GM19468 (cell line): ENCODE results near the gene PSTK.

Experiments used
- ATAC-seq: cut with Tn5 transposase; IDR thresholded peaks from one replicate; pipeline ENCODE4 v1.9.1; 2021; ENCODE audit warnings: mild to moderate bottlenecking, moderate library complexity, moderate number of reproducible peaks; ENCODE audit not compliant: unreplicated experiment; ENCODE audit errors: extremely low read depth

Gene PSTK

GRCh38 chr10:123017421-123018165 is 37.4 kb downstream of the PSTK start:
- ATAC-seq = no peak

- ATAC-seq = no peak
Measured at GRCh38 chr10:123018531-123018930, 38.3 kb downstream of the PSTK start.

DNA sequence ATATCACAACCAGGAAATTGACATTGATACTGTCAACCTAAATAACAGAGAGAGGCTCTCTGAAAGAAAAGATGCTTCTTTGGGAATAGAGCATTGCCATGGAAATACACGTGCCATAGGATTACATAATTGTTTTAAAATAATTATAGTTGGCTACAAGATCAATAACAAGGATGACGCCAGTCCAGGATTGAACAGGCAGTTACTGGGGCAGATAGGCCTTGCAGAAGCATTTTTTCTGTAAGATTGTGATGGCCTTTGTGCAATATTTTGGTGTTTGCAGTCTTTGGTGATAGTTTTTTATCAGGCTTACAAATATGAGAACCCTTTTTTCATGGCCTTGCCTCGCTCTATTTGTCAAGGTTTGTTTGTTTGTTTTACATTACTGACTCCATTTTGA is 39.1 kb downstream of the PSTK start:
- no peak for ATAC-seq

DNA sequence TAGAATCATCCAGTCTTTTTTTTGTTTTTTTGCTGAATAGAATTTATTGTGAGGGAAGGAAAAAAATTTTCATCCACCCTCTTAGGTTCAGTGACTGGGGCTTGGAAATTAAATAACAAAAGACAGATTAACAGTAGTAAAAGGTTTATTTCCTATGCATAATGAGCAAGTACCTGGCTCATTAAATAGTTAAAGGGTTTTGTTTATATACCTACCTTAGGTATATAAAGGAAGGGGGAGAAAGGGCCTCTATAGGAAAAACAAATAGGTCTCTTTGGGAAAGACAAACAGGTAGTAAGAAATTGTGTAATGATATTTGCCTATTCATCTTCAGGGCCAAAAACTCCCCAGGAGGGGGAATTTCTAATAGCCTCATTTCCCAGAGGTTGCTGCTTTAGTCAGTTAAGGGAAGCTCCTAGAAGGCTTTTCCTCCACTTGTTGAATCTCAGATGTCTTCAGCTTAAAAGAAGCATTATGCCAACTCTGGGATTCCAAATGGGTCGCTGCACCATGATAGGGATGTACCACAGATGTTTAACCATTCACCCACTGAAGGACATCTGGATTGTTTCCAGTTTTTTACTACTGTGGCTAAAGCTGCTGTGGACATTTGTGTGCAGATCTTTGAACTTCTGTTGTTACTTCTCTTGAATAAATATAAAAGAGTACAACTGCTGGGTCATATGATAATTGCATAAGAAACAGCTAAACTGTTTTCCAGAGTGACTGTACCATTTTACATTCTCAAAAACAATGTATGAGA is 39.9 kb downstream of the PSTK start:
- ATAC-seq = no peak

DNA sequence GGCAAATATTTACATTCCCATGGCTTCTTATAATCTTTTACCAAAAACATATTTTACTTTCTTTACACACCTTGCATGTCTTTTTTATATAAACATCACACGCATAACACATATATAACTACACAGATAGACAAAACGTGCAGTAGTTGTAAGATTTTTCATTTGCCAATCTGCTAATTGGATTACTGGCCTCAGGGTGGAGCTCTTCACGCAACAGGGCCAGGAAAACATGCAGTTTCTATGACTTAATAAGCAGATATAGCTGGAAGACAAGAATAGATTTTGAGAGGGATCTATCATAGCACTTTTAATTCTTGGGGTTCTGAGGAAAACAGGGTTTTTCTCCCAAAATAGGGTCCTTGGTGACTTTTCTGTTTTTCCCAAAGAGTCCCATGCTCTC is 41.3 kb downstream of the PSTK start:
- no peak for ATAC-seq

GRCh38 chr10:123024540-123024939 is 44.3 kb downstream of the PSTK start:
- ATAC-seq = no peak

GRCh38 chr10:123026302-123026701 is 46.1 kb downstream of the PSTK start:
- no peak for ATAC-seq

DNA sequence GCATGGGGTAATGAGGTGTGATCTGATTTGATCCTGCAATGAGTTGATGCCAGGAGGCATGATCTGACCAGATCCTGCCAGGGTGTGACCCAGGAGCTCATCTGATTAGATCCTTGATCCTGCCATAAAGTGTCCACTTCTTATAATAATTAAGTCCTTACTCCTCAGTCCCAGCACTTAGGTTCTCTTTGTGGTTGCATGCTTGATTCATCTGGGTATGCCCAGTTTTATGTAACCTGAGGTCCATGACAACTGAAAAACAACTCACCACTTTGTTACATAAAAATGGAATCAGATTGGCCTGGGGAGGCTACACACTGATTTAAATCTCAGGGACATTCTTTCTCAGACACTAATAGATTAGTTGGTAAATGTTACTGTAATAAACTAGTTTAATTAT is 47.7 kb downstream of the PSTK start:
- ATAC-seq = no peak

GRCh38 chr10:123031124-123031523 is 50.9 kb downstream of the PSTK start:
- ATAC-seq = no peak

DNA sequence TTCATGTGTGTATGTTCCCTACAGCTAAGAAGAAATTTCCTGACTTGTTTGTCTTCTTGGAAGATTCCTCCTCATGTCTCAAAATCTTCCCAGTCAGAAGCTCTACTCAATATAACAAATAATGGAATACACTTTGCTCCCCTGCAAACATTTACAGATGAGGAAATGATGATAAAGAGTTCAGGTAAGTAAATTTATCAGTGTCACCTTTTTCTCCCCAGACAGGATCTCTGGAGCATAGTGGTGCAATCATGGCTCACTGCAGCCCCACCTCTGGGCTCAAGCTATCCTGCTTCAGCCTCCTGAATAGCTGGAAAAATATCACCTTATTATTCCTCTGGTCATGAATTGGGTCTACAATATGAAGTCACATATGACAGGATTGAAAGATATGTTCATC is 54.1 kb downstream of the PSTK start:
- no peak for ATAC-seq

GRCh38 chr10:123035467-123036086 is 55.4 kb downstream of the PSTK start:
- ATAC-seq = no peak

- no peak for ATAC-seq
Measured at GRCh38 chr10:123038782-123039631, 58.8 kb downstream of the PSTK start.

DNA sequence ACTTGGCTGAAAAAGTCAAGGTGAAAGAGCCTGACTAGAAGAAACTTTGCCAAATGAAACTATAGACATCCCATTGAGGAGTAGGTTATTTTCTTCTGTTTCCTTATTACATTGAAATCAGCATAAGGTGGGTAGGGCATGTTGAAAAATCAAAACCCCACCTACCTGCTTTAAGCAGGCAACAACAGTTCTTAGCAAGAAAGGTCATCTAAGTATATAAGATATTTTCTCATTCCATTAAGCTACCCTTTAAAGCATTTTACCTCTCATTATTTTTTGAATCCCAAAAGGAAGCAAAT is 59.4 kb downstream of the PSTK start:
- ATAC-seq = no peak
